Lung microvascular endothelial cell (primary cell): ENCODE measurements around the gene CDCA3. TPM values are rescaled to one million over a fixed set of nuclear protein-coding genes. Genes with fewer than 3 reads are reported as not detected.

Experiments used
- DNase-seq, 2 donors: peaks; one replicate each; pipeline versions ENCODE4 v3.0.0 to v3.0.0-alpha.2; 2010; ENCODE audit warnings: low read depth in 2 of 2
- total RNA-seq: library from RNA; depleted of rRNA; stranded (reverse); fragments of >200 nt; gene quantifications from 2 replicates; pipeline ENCODE4 v1.2.1, GENCODE V29; 2014

The CDCA3 gene
- total RNA-seq, 1 donor from 2014 or later, result 3.4 TPM

DNA sequence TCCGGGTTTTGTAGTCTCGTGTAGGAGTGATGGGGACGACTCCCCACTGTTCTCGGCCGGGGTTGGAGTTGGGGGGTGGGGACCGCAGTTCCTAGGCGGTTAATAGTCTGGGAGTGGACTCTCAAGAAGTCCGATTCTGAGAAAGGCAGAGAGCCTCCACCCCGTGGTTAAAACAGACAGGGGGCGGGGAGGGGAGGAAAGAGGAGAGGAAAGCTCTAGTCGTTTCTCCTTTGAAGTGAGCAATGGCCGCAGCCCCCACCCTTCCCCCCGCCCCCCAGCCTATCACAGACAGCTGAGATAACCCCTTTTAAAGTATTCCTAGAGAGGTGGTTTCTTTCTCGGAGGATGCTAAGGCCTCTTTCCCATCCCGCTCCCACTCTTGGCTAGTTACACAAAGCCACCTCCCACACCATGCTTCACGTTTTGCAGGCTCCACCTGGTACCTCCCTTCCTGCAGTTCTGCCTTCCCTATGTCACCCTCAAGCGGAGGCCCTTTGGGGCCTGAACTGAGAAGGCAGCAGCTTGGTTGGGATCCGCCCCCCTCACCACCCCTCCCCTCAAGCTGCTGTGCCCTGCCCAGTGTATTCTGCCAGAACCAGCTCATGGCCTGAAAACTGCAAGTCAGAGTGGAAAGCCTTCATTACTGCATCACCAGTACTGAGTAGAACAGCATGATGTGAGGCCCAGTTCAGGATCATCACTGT lies 1.7 kb upstream of the CDCA3 start:
- DNase-seq, result peak; percentile 66

DNA sequence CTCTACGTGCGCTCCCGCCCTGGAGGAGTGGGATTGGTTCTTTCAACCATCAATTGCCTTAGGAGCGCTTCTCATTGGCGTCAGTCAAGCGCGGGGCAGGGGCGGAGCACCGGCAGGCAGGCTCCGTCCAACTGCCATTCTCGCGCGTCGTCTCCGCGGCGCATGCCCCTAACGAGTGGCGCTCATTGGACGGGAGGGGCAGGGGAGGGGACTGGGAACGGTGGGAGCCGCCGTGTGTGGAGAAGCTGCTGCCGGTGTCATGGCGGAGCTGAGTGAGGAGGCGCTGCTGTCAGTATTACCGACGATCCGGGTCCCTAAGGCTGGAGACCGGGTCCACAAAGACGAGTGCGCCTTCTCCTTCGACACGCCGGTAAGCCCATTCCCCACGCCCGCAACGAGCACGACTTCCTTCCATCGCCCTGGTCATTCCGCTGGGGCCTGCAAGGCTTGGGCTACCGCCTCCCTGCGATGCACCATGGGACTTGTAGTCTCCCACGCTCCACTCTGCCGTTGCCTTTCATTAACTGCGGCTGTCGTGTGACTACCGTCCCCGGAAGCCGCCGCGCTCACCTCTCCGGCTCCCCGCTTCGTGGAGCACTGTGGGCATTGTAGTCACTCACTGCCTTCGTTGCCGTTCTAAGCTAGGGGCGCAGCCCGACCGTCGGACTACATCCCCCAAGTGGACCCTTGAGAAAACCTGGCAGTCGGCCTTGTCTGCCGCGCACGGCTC lies 1.0 kb upstream of the CDCA3 start, which contains the start of gene USP5:
Gene USP5 (plus strand): TSS at position 230 of the 730 bp plus-strand sequence. CDS start 30 bp downstream, at position 260.
- peak; percentile 100 for DNase-seq

DNA sequence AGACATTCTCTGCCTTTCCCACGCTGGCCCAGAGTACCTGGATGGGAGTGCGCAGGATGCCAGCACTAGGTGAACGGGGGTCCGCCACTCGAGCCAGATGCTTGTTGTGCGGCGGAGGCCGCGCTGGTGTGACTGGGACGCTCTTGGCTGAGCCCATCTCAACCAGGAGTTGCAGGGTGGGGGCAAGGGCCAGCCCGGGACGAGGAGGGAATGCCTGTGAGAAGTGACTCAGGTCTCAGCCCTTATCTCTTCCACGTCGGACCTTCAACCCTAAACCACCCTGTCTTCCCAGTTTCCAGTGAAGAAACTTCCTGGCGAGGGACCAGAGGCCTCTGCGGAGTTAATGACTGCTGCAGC lies 312 bp downstream of the CDCA3 start:
- no peak for DNase-seq

DNA sequence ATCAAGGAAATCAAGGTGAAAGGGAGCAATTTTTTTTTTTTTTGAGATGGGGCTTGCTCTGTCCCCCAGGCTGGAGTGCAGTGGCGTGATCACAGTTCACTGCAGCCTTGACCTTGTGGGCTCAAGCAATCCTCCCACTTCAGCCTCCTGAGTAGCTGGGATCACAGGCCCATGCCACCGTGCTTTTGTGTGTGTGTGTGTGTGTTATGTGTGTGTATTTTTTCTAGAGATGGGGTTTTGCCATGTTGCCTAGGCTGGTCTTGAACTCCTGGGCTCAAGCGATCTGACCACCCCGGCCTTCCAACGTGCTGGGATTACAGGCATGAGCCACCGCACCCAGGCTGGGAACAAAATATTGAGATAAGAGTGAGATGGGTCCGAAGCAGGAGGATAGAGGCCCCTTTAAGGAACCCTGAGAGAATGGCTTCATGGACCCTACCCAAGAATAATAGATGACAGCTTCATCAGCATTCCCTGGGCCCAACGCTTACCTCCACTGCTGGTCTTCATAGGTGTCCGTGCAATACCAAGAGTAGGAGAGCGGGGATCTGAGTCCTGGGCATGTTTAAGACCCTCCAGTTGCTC lies 1.0 kb downstream of the CDCA3 start:
- no peak for DNase-seq

GRCh38 chr12:6849427-6849826 lies 1.7 kb downstream of the CDCA3 start:
- no peak for DNase-seq

GRCh38 chr12:6847676-6848075 lies 3.4 kb downstream of the CDCA3 start:
- DNase-seq, result no peak

GRCh38 chr12:6846316-6846869 lies 4.7 kb downstream of the CDCA3 start:
- no peak for DNase-seq

- no peak for DNase-seq
Observed at GRCh38 chr12:6845395-6845794, 5.7 kb downstream of the CDCA3 start.

DNA sequence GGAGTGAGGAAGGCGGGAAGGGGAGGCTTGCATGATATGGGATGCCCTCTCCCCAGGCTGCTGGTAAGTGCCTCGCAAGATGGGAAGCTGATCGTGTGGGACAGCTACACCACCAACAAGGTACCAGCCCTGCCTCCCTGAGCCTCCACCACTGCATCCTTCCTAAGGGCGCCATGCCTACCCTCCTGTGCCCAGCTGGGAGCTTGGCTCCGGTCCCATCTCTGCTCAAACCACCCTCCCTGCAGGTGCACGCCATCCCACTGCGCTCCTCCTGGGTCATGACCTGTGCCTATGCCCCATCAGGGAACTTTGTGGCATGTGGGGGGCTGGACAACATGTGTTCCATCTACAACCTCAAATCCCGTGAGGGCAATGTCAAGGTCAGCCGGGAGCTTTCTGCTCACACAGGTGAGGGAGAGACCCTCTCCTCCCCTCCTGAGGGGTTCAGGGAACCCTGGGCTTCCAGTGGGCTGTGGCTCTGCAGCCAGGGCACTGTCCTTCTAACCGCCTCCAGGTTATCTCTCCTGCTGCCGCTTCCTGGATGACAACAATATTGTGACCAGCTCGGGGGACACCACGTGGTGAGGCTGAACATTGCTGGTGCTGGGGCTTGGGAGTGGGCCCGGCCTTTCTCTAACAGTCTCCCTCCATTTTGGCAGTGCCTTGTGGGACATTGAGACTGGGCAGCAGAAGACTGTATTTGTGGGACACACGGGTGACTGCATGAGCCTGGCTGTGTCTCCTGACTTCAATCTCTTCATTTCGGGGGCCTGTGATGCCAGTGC lies 7.8 kb downstream of the CDCA3 start:
- peak in 1 of 2 donors; percentile 43 for DNase-seq

DNA sequence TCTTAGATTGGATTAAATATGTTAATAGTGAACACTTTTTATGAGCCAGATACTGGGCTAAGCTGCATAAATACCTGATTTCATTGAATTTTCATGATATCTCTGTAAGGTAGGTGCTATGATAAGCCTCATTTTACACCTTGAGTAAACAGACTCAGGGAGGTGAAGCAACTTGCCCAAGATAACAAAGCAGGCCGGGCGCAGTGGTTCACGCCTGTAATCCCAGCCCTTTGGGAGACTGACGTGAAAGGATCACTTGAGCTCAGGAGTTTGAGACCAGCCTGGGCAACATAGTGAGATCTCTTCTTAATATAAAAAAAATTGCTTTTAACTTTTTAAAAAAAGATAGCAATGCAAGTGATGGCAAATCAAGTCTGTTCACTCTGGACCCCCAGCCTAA lies 9.0 kb downstream of the CDCA3 start:
- no peak for DNase-seq

GRCh38 chr12:6840761-6841515 lies 10.1 kb downstream of the CDCA3 start, which contains the start of gene GNB3:
Gene GNB3, plus strand, starts transcription at chr12:6840925. Its CDS starts 363 bp downstream, at chr12:6841288.
- no peak for DNase-seq

GRCh38 chr12:6840330-6840729 lies 10.8 kb downstream of the CDCA3 start:
- DNase-seq, result no peak

GRCh38 chr12:6839482-6840201 lies 11.4 kb downstream of the CDCA3 start:
- no peak for DNase-seq

DNA sequence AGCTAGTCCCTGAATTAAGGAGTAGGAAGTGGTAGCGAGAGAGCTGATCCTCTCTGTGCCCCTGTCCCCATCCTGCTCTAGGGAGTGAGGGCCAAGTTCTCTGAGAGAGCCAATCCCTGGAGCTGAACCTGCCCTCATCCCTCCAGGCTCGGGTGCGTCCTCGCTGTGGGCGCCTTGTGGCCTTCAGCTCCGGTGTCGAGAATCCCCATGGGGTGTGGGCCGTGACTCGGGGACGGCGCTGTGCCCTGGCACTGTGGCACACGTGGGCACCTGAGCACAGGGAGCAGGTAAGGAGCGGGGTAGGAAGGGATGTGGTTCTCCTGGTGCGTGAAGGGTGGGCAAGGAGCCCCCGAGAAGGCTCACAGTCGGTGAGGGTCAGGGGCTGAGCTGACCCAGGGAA lies 12.2 kb downstream of the CDCA3 start:
- DNase-seq, result no peak

DNA sequence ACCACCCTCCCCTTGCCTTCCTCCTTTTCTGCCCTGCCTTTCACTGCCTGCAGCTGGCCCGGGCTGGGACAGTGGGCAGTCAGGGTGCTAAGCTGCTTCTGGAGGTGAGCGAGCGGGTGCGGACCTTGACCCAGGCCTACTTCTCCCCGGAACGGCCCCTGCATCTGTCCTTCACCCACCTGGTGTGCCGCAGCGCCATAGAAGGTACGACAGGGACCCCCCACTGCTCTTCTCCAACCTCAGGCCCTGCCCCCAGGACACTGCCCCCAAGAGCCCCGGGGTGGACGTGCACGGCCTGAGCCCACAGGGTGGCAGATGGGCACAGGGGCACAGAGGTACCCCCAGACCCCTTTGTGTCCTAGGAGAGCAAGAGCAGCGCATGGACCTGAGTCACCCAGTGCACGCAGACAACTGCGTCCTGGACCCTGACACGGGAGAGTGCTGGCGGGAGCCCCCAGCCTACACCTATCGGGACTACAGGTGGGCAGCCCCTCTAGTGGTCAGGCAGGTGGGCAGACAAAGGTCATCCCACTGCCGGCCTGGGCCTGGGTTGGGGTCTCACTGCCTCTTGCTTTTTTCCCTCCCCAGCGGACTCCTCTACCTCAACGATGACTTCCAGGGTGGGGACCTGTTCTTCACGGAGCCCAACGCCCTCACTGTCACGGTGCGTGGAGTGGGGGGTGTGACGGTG lies 13.6 kb downstream of the CDCA3 start:
- no peak for DNase-seq

GRCh38 chr12:6836851-6837250 lies 14.2 kb downstream of the CDCA3 start:
- no peak for DNase-seq

DNA sequence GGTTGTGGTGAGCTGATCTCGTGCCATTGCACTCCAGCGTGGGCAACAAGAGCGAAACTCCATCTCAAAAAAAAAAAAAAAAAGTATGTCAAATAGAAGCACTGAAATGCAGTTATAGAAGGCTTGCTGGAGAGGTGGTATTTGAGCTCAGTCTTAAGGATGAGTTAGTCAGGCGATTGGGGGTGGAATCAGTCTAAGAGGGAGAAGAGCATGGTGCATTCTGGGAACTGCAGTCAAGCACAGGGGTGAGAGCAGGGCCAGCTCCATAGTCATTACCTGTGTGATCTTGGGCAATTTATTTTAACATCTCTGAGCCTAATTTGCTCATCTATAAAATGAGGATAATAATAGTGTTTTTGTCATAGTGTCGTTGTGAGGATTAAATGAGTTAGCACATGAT lies 16.2 kb downstream of the CDCA3 start:
- DNase-seq, result no peak

- DNase-seq, result no peak
Observed at GRCh38 chr12:6834254-6834653, 16.8 kb downstream of the CDCA3 start.

DNA sequence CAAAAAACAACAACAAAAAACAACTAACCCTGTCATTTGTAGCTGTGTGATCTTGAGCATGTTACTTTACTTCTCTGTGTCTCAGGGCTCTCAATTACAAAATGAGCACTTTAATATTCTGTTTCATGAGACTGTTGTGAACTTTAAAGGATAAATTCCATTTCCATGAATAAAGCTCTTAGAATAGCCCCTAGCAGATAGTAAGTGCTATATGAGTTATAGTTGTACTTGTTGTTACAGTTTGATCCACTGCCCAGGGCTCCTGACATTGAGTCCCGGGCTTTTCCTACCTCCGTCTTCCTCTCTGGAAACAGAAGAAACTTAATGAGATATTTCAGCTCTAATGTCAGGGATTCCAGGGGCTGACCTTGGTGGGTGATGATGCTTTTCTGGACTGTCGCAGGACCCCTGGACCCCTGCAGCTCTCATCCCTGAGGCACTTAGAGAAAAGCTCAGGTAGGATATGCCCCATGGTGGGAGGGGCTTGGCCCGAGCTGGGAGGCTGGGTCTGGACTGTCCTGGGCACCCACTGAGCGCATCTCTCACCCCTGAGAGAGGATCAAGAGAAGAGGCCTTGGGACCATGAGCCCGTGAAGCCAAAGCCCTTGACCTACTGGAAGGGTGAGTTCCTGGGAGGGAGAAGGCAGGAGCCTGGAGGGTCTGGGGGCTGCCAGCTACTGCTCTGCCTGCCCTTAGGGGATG lies 17.7 kb downstream of the CDCA3 start:
- no peak for DNase-seq
